Lower leg skin (tissue), 3 donors: ENCODE results near the gene HOXC13.

Experiments used
- CTCF ChIP-seq, 3 donors: fragments of 450-650 bp; IDR thresholded peaks; one replicate each; pipeline ENCODE4 v1.5.1; 2016; ENCODE audit warnings: antibody characterized with exemption in 3 of 3, mild to moderate bottlenecking in 3 of 3, moderate library complexity in 2 of 3
- POLR2A ChIP-seq, 2 donors: fragments of 450-650 bp; IDR thresholded peaks; one replicate each; pipeline ENCODE4 v1.6.1; 2016 to 2017; ENCODE audit warnings: antibody characterized with exemption in 2 of 2, mild to moderate bottlenecking in 1 of 2, moderate library complexity in 1 of 2

GRCh38 chr12:53948650-53949593 lies 10.3 kb downstream of the HOXC13 start:
- TF ChIP-seq POLR2A (IDR thresholded peaks at IDR 0.05) (no peak), CTCF (IDR thresholded peaks at IDR 0.05) (no peak)
